GM21515 (cell line): ENCODE data around the gene CAP2.

Experiments
- ATAC-seq: cut with Tn5 transposase; IDR thresholded peaks from one replicate; pipeline ENCODE4 v1.9.1; 2021; ENCODE audit not compliant: unreplicated experiment

Gene CAP2, protein sequence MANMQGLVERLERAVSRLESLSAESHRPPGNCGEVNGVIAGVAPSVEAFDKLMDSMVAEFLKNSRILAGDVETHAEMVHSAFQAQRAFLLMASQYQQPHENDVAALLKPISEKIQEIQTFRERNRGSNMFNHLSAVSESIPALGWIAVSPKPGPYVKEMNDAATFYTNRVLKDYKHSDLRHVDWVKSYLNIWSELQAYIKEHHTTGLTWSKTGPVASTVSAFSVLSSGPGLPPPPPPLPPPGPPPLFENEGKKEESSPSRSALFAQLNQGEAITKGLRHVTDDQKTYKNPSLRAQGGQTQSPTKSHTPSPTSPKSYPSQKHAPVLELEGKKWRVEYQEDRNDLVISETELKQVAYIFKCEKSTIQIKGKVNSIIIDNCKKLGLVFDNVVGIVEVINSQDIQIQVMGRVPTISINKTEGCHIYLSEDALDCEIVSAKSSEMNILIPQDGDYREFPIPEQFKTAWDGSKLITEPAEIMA

DNA sequence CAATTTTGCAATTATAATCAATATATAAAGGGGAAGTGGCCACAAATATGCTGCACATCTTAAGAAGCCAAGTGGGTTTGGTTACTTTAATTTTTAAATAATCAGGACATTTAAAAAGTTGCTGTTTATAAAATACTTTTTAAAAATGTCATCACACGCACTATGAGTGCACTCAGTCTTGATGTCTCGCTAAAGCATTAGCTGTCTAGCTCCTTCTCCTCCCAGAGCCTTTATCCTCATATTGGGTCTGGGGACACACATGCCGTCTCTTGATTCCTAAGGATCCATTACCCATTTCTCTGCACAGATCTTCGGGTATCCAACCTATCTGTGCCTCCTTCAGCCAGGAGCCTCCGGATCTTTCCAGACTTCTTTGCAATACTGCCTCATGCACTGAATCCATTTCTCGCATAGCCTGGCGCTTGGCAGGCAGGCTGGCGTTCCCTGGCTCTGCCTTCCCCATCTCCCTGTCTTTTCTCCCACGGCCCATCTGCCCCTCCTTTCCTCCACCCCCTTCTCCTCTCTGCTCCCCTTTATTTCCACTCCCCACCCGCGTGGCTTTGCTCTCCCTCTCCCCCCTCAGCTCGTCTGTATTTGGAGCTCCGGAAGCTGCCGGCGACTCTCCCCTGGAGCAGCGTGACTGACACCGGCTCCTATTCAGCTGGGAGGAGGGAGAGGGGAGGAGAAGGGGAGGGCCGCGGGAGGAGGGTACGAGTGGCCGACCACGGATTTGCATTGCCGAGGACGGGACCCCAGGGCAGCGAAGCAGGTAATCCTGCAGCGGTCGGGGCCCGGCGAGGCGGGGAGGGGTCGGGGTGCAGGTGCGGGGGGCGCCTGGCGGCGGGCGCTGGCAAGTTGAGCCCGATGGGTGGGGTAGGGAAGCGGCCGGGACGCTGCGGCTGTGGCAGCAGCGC is at the start of gene CAP2:
CAP2 (plus strand) TSS at position 618 of the 914 bp plus-strand sequence. CDS start 27,961 bp downstream, outside the sequence.
- ATAC-seq: no peak

DNA sequence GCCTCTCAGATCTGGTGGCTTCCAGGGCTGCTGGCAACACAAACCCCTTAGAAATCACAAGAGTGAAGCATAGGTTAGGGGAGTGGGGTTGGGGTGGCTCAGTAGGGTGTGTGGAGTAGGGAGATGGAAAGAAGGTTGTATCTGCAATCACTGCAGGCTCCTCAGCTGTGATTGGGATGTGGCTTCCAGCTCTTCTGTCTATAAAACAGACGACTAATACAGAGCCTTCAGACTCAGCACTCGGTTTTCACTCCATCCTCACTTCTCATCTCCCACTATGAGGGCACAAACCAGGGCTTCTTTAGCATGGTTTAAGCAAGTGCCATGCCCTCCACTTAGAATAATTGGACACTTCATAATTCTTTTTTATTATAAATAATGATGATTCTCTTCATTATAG is 46.4 kb upstream of the CAP2 start:
- no peak for ATAC-seq

DNA sequence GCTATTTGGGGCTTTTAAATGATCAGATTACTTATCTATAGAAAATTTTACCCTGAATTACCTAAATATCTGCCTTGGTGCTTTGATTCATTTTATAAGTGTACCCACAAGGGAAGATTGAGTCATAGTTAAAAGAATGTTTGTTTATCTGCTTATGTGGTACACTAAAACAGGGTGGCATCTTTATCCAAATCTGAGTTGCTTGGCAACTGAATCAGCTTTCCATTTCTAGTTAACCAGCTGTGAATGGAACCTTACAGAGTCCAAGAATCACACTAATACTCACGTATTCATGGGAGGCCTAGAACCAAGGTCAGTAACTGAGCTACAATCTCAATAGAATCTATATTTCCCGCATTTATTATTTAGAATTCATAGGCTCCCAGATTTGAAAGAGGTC is 44.0 kb upstream of the CAP2 start:
- no peak for ATAC-seq

DNA sequence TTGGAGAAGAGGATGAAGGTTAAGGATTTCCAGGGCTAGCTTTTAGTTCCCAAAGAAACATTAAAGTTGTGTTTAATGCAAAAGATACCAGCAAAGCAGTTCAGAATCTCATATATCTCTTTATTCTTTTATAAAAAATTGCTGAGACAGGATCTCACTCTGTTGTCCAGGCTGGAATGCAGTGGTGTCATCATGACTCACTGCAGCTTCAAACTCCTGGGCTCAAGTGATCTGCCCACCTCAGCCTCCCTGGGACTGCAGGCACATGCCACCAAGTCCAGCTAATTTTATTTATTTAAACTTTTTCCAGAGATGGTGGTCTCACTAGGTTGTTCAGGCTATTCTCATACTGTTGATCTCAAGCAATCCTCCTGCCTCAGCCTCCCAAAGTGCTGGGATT is 41.1 kb upstream of the CAP2 start:
- no peak for ATAC-seq

DNA sequence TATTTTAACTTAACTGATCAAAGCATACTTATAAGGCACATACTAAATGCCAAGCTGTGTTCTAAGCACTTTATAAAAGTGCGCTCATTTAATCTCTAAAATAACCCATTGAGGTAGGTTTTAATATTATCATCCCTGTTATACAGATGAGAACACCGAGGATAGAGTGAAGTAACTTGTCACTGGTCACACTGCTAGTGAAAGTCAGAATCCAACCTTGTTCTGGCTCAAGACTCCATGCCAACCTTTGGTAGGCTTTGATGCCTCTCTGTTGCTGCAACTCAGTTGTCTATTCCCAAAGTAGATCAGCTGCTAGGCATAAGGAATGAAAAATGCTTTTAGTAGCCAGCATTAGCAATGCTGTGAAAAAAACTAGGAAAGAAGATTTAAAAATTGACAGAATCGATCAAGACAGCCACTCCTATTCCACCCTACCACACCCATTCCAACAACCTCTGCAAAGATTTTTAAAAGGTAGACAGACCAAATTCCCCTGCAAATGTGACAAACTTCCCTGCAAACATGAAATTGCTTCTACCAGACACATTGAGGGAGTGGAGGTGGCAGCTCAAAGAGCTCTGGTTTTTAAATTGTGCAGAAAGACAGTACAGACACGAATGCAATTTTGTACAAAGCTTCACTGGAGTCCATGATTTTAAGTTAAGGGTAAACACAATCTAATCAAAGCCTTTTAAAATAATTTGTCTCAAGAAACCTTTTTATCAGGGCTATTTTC is 39.8 kb upstream of the CAP2 start:
- no peak for ATAC-seq

DNA sequence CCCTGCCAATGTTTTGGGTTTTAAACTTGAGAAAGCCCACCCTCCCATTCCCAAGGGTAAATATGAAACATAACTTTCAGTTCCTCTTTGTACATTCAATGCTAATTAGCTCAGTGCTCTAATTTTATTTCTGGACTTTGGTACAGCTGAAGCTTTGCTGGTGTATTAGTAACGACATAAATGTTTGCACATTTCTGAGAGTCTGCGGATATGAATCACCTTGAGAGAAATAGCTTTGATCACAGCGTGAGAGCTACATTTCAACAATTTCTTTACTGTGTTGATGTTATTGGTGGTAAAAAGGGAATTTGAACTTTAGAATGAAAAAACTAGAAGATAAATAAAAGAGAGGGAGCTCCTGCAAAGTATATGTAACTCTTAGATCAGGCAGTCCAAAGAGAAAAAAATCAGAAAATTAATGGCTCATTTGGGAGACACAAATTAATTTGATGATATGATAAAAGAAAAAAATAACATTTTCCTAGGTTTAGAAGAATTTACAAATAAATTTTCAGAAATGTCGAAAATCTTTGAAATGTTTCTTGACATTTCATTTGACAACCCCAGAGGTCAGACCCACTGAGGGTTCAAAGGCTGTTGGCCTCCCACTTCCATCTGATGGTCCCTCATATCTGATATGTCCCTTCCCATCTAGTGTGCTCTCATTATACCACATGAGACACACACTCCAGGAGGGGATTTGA is 38.5 kb upstream of the CAP2 start:
- ATAC-seq: no peak

DNA sequence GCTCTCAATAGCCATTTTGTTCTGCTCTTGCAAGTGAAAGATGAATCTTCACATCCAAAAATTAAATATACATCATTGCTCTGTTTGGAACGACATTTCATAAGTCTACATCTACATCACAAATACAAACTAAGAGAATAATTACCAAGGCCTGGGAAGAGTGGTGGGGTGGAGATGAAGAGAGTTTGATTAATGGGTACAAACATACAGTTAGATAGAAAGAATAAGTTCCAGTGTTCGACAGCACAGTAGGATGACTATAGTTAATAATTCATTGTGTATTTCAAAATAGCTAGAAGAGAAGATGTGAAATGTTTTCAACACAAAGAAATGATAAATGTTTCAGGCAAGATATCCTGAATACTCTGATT is 38.0 kb upstream of the CAP2 start:
- no peak for ATAC-seq

DNA sequence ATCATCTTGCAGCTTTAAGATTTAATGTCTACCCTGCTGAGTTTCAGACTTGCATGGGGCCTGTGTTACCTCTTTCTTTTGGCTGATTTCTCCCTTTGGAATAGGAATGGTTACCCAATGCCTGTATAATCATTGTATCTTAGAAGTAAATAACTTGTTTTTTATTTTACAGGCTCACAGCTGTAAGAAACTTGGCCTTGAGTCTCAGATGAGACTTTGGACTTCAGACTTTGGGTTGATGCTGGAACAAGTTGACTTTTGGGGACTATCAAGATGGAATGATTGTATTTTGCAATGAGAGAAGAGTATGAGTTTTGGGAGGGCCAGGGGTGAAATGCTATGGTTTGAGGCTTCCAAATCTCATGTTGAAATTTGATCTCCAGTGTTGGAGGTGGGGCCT is 34.9 kb upstream of the CAP2 start:
- no peak for ATAC-seq

DNA sequence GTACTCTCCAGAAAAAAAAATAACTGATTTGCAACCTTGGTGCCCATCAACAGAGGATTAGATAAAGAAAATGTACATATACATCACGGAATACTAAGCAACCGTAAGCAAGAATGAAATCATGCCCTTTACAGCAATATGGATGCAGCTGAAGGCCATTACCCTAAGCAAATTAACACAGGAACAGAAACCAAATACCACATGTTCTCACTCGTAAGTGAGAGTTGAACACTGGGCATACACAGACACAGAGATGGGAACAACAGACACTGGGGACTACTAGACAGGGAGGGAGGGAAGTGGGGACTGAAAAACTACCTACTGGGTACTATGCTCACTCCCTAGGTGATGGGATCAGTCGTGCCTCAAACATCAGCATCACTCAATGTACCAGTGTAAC is 32.8 kb upstream of the CAP2 start:
- ATAC-seq: no peak

DNA sequence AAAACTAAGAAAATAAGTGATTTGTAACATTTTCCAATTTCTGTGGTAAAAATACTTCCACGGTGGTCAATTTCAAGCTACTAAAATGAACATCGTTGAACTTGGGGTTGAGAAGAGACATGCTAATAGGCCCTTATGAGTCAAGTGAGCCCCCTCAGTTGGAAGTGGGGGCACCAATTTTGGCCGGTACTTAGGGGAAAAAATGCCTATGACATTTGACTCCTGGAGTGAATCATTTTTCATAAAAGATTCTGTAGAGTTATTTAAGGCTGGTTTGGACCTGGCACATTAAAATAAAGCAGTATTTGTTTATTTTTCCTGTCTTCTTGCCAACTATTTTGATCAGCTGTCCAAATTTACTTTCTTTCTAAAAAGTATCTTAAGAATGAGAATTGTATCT is 32.4 kb upstream of the CAP2 start:
- ATAC-seq: no peak

DNA sequence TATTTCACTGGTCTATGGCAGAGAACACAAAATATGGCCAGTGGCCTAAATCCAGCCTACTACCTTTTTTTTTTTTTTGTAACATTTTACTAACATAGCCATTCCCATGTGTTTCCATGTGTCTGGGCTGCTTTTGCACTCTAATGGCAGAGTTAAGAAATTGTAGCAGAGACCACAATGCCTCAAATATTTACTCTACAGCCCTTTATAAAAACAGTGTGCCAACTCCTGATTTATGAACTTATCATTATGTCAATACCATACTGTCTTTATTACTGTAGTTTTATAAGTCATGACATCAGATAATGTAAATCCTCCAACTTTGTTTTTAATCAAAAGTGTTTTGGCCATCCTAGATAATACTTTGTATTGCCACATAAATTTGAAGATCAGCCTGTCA is 27.4 kb upstream of the CAP2 start:
- no peak for ATAC-seq

DNA sequence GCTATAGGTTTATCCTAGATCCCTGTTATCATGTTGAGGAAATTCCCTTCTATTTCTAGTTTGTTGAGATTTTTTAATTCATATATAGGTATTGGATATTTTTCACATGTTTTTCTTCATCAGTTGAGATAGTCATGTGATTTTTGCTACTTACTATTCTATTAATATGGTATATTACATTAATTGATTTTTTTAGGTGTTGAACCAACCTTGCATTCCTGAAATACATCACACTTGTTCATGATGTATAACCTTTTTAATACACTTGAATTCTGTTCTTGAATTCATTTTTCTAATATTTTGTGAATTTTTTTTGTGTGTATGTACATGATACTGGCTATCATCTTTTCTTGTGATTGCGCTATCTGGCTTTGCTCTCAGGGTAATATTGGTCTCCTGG is 25.5 kb upstream of the CAP2 start:
- no peak for ATAC-seq

DNA sequence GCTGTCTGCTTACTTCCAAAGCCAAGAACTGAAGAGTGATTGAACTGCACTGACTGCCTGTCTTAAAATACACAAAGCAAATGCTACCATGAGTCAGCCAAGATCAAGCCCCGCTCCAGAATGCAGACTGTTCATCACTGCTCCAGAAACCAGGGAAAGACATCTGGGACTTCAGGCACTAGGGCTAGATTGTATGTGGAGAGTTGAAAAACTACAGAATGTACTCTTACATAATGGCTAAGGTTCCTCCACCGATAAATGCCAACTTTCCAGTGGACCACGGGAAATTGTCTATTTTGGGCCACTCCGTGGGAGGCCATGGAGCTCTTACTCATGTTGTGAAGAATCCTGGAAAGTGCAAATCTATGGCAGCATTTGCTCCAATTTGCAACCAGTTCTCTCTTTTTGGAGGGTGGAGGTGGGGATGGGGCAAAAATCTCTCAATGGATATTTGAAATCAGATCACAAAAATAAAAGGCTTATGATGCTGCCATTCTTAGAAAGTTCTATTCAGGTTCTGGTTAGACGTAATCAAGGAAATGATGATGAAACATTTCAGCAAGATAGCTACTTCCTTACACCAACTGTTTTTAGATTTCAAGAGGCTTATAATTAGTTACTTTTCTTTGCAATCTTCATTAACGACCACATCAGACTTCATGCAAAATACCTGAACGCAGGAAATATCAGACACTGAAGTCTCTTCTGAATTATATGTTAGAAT is 11.8 kb upstream of the CAP2 start:
- no peak for ATAC-seq

DNA sequence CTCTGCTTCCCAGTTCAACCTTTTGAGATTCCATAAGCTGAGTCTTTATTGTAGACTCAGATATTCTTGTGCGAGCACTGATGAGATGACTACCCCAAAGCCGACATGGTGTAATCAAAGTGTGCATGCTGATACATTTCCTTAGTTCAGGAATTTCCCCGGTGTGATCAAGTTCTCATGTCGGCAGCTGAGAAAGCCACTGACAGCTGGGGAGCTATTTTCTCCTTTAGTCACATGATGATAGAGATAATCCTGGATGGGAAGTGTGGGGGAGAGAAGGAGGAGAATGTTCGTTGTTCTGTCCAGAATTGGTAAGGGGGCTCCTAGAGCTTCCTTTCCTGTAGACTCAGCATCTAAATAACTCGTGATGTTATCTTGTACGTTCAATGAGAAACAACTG is 7.7 kb upstream of the CAP2 start:
- no peak for ATAC-seq

DNA sequence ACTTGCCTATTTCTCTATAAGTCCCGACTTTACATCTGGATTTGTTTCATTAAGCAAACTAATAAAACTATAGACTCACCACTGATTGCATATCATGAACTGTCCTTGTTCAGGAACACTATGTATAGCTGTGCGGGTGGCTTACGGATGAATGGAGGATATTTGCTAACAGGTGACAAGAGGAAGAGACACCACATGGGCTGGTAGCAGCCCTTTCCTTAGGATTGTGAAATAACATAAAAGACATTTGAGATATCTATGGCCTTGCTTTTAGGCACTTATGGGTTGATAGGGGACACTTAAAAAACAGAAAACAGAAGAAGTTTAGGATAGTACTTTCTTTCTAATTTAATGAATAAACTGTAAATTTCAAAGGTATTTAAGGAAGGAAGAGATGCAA is 5.0 kb upstream of the CAP2 start:
- ATAC-seq: no peak

DNA sequence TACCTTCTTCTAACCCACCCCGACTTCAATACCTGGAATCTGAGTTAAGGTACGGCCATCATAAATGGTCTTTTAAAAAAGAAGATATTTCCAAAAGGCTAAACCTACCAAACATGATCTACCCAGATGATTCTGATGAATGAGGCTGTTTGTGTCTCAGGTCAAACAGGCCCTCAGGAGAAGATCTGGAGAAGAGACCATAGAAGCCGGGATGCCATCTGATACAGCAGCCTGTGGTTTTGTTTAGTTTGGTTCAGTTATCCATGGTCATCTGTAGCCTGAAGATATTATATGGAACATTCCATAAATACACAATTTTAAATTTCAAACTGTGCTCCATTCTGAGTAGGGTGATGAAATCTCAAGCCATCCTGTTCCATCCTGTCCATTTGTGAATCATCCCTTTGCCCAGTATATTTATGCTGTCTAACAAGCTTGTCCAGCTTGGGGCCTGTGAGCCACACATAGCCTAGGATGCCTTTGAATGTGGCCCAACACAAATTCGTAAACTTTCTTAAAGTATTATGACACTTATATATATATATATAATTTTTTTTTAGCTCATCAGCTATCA is 4.0 kb upstream of the CAP2 start:
- ATAC-seq: no peak

DNA sequence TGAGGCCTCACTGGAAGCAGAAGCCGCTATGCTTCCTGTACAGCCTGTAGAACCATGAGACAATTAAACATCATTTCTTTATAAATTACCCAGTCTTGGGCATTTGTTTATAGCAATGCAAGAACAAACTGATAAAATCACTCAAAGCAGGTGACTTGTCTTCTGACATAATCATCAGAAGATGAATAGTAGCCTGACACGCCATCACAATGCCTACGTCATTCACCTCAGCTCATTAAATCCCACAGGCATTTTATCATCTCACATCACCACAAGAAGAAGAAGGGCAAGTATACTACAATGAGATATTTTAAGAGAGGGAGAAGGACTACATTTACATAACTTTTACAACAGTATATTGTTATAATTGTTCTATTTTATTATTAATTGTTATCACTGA is 3.1 kb upstream of the CAP2 start:
- ATAC-seq: no peak

DNA sequence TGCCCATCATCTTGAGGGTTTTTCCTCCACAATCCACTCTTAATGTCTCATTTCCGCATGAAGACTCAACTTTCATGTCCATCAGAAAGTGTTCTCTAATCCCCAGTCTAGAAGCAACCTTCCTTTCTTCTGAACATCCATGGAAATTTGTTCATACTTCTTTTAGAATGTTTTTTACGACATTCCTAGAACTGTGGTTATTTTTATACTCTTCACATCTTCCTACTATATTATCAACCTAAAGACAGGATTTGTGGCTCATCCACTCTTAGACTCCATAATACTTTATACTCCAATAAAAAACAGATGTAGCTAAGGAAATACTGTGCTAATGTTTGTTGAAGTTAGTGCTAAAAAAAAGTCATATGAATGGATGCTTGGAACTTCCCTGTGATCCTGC is 1.4 kb upstream of the CAP2 start:
- no peak for ATAC-seq

DNA sequence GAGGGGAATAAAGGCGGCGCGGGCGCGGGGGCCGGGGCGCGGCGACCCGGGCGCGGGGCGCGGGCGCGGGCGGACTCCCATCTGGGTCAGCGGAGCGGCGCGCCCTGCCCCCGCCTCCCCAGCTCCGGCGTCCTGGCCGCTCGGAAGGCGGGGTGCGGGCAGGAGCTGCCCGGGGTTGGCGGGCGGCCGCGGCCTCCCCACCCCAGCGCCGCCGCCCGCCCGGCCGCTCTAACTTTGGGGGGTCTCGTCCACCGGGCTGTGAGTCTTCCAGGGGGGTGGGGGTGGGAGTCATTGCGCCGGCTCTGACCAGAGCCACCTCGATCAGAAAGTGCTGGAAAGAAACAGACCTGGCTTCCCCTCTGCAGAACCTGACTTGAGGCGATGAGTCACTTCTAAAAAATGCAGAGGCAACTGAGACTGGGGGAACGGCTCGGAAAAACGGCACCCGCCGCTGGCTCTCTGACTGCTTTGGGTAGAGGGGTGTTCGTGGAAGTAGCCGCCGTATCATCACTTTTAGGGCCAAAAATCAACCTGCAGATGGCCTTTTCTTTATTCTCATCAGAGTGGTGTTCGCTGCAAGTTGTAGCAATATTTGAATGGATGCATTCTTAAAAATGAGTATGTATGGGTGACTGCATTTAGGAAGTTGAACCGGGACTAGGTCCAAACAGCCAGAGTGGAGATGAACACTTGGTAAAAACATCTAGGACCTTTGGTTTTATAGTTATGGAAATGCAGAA is 667 bp downstream of the CAP2 start:
- ATAC-seq: no peak
